Pancreas (tissue), 8 donors: ENCODE data around the gene EIF2B5. TPM values are rescaled to one million over a fixed set of nuclear protein-coding genes. Genes with fewer than 3 reads are reported as not detected.

Source experiments
- polyA plus RNA-seq, 2 donors: library from polyadenylated mRNA; stranded (reverse); fragments of 200-250 nt; gene quantifications; one replicate each; pipeline ENCODE4 v1.2.3, GENCODE V29; 2013
- total RNA-seq, 6 donors: library from RNA; stranded (reverse); fragmentation: NEBNext Ultra II Directional in 4 of 6; extraction: Animal tissue kit (Norgen Biotek cat#: 25700) in 4 of 6; gene quantifications; one replicate each; pipeline versions ENCODE4 v1.2.1 to v1.2.4, GENCODE V29; 2021 to 2023
- donor health status: healthy with polysubstance abuse.
- donor health status: DM: no; HTN: no; CAD: no; lungs with moderate emphysema.
- donor health status: DM: no; HTN: no; CAD: no.
- donor health status: Bipolar disorder and iron deficiency.
- donor health status: DM: yes; HTN: yes; CAD: no.
- donor health status: DM: no; HTN: no; CAD: no.
- donor health status: DM: no; HTN: no; CAD: no.
- donor health status: DM: yes; HTN: yes; CAD: no.

The EIF2B5 gene
- total and polyA plus RNA-seq, 8 donors: 12.4 to 53.3 (median 20.1) TPM

Other genes starting within 250 kb of the EIF2B5 start
- 10 to 100 TPM in 1 of 6 donors, 1 to 10 TPM in 5; 2.8 to 25.2 (median 7.1) TPM for gene ABCC5, start 117.5 kb upstream of the EIF2B5 start, total RNA-seq
- gene ABCC5, start 117.5 kb upstream of the EIF2B5 start, polyA plus RNA-seq: 10 to 100 TPM; 12.9 to 25.9 TPM
- gene HTR3D, start 103.6 kb upstream of the EIF2B5 start, total RNA-seq: not detected
- gene HTR3D, start 103.6 kb upstream of the EIF2B5 start, polyA plus RNA-seq: not detected
- not detected for gene HTR3C, start 82.3 kb upstream of the EIF2B5 start, total RNA-seq
- under 1 TPM in 1 of 2 donors, not detected in 1; 0.09 TPM for gene HTR3C, start 82.3 kb upstream of the EIF2B5 start, polyA plus RNA-seq
- under 1 TPM in 1 of 6 donors, not detected in 5; 0.41 TPM for gene HTR3E, start 38.3 kb upstream of the EIF2B5 start, total RNA-seq
- gene HTR3E, start 38.3 kb upstream of the EIF2B5 start, polyA plus RNA-seq: not detected
- 10 to 100 TPM; 31.0 to 44.9 (median 35.1) TPM for gene DVL3, start 20.0 kb downstream of the EIF2B5 start, total RNA-seq
- gene DVL3, start 20.0 kb downstream of the EIF2B5 start, polyA plus RNA-seq: 10 to 100 TPM; 47.5 to 53.8 TPM
- 100 to 1,000 TPM in 1 of 6 donors, 10 to 100 TPM in 5; 67.8 to 136 (median 81.8) TPM for gene AP2M1, start 39.5 kb downstream of the EIF2B5 start, total RNA-seq
- 100 to 1,000 TPM in 1 of 2 donors, 10 to 100 TPM in 1; 69.3 to 113 TPM for gene AP2M1, start 39.5 kb downstream of the EIF2B5 start, polyA plus RNA-seq
- gene ABCF3, start 50.8 kb downstream of the EIF2B5 start, total RNA-seq: 10 to 100 TPM; 31.7 to 49.4 (median 37.7) TPM
- 10 to 100 TPM; 79.7 to 92.1 TPM for gene ABCF3, start 50.8 kb downstream of the EIF2B5 start, polyA plus RNA-seq
- 1 to 10 TPM; 1.2 to 7.9 (median 4.5) TPM for gene VWA5B2, start 94.2 kb downstream of the EIF2B5 start, total RNA-seq
- gene VWA5B2, start 94.2 kb downstream of the EIF2B5 start, polyA plus RNA-seq: 100 to 1,000 TPM in 1 of 2 donors, 10 to 100 TPM in 1; 30.3 to 105 TPM
- 10 to 100 TPM; 14.1 to 25.7 (median 21.7) TPM for gene ALG3, start 113.6 kb downstream of the EIF2B5 start, total RNA-seq
- gene ALG3, start 113.6 kb downstream of the EIF2B5 start, polyA plus RNA-seq: 10 to 100 TPM; 26.2 to 26.5 TPM
- 1 to 10 TPM; 1.9 to 5.3 (median 3.1) TPM for gene EEF1AKMT4, start 114.3 kb downstream of the EIF2B5 start, total RNA-seq
- gene EEF1AKMT4, start 114.3 kb downstream of the EIF2B5 start, polyA plus RNA-seq: 1 to 10 TPM; 1.8 to 3.1 TPM
- 10 to 100 TPM in 5 of 6 donors, 1 to 10 TPM in 1; 7.5 to 33.7 (median 19.4) TPM for gene CAMK2N2, start 126.2 kb downstream of the EIF2B5 start, total RNA-seq
- 10 to 100 TPM; 13.8 to 14.8 TPM for gene CAMK2N2, start 126.2 kb downstream of the EIF2B5 start, polyA plus RNA-seq
- 10 to 100 TPM in 1 of 6 donors, 1 to 10 TPM in 5; 6.3 to 12.1 (median 8.8) TPM for gene ECE2, start 140.7 kb downstream of the EIF2B5 start, total RNA-seq
- 10 to 100 TPM in 1 of 2 donors, 1 to 10 TPM in 1; 7.7 to 25.4 TPM for gene ECE2, start 140.7 kb downstream of the EIF2B5 start, polyA plus RNA-seq
- gene PSMD2, start 163.9 kb downstream of the EIF2B5 start, total RNA-seq: 10 to 100 TPM; 38.4 to 89.6 (median 54.1) TPM
- gene PSMD2, start 163.9 kb downstream of the EIF2B5 start, polyA plus RNA-seq: 10 to 100 TPM; 39.1 to 78.7 TPM
- gene EIF4G1, start 179.2 kb downstream of the EIF2B5 start, total RNA-seq: 100 to 1,000 TPM; 118 to 207 (median 178) TPM
- gene EIF4G1, start 179.2 kb downstream of the EIF2B5 start, polyA plus RNA-seq: 100 to 1,000 TPM; 159 to 163 TPM
- 1 to 10 TPM; 4.0 to 7.9 (median 6.4) TPM for gene FAM131A, start 202.2 kb downstream of the EIF2B5 start, total RNA-seq
- 10 to 100 TPM; 12.7 to 22.5 TPM for gene FAM131A, start 202.2 kb downstream of the EIF2B5 start, polyA plus RNA-seq
- 1 to 10 TPM; 4.9 to 9.2 (median 6.2) TPM for gene CLCN2, start 226.2 kb downstream of the EIF2B5 start, total RNA-seq
- gene CLCN2, start 226.2 kb downstream of the EIF2B5 start, polyA plus RNA-seq: 10 to 100 TPM; 22.2 to 25.5 TPM
- 10 to 100 TPM; 19.7 to 38.2 (median 25.7) TPM for gene POLR2H, start 226.4 kb downstream of the EIF2B5 start, total RNA-seq
- gene POLR2H, start 226.4 kb downstream of the EIF2B5 start, polyA plus RNA-seq: 100 to 1,000 TPM in 1 of 2 donors, 10 to 100 TPM in 1; 98.0 to 116 TPM
- gene THPO, start 242.8 kb downstream of the EIF2B5 start, total RNA-seq: under 1 TPM in 5 of 6 donors, not detected in 1; 0.28 to 0.72 (median 0.54) TPM
- gene THPO, start 242.8 kb downstream of the EIF2B5 start, polyA plus RNA-seq: 1 to 10 TPM in 1 of 2 donors, under 1 TPM in 1; 0.40 to 1.3 TPM
- gene CHRD, start 244.7 kb downstream of the EIF2B5 start, total RNA-seq: 10 to 100 TPM; 11.0 to 31.4 (median 17.3) TPM
- gene CHRD, start 244.7 kb downstream of the EIF2B5 start, polyA plus RNA-seq: 10 to 100 TPM; 23.3 to 96.7 TPM